HepG2 (cell line): ENCODE data around the gene HDAC3. TPM values are rescaled to one million over a fixed set of nuclear protein-coding genes. Genes with fewer than 3 reads are reported as not detected.
A peak's percentile ranks its signal among the peaks of the same experiment; 100 is the strongest.

Source experiments
- AGO2 ChIP-seq: fragments of 200-400 bp; formaldehyde crosslinking; optimal IDR thresholded peaks from 2 replicates; pipeline ENCODE3; 2017; ENCODE audit warnings: mild to moderate bottlenecking, low read depth, low read length, moderate library complexity
- DDIT3 ChIP-seq: sonication (generic); formaldehyde crosslinking; IDR thresholded peaks from 2 replicates; pipeline ENCODE4 v1.4.0; 2020; ENCODE audit warnings: mild to moderate bottlenecking, missing genetic modification reagents
- ETS1 ChIP-seq: sonication (generic); formaldehyde crosslinking; IDR thresholded peaks from 2 replicates; pipeline ENCODE4 v1.4.0; 2020; ENCODE audit warnings: missing genetic modification reagents
- KDM5B ChIP-seq: sonication (generic); formaldehyde crosslinking; IDR thresholded peaks from 2 replicates; pipeline ENCODE4 v1.4.0; 2020; ENCODE audit warnings: missing genetic modification reagents, mild to moderate bottlenecking, borderline replicate concordance
- NFYB ChIP-seq: sonication (generic); formaldehyde crosslinking; IDR thresholded peaks from 2 replicates; pipeline ENCODE4 v1.4.0; 2020; ENCODE audit warnings: missing genetic modification reagents
- ZBTB40 ChIP-seq, 2 experiments: fragments of 450-650 bp in 1 of 2; sonication (generic) in 1 of 2; formaldehyde crosslinking in 1 of 2; IDR thresholded peaks; 2 replicates each; pipeline versions ENCODE4 v1.6.1 to v1.8.0; 2016 to 2022; ENCODE audit warnings: antibody characterized with exemption in 1 of 2, mild to moderate bottlenecking in 1 of 2, missing genetic modification reagents in 1 of 2
- ZFP1 ChIP-seq: IDR thresholded peaks from 2 replicates; pipeline ENCODE4 v1.6.1; 2016
- ZKSCAN8 ChIP-seq: IDR thresholded peaks from 2 replicates; pipeline ENCODE4 v1.6.1; 2016; ENCODE audit warnings: borderline replicate concordance, missing genetic modification reagents, missing compliant biosample characterization
- ZNF296 ChIP-seq: sonication (generic); formaldehyde crosslinking; conservative IDR thresholded peaks from 2 replicates; pipeline ENCODE4 v1.5.0; 2020; ENCODE audit warnings: mild to moderate bottlenecking, missing genetic modification reagents
- ZNF772 ChIP-seq: sonication (generic); formaldehyde crosslinking; IDR thresholded peaks from 2 replicates; pipeline ENCODE4 v1.5.0; 2020; ENCODE audit warnings: mild to moderate bottlenecking, missing genetic modification reagents
- ZNF850 ChIP-seq: sonication (generic); formaldehyde crosslinking; conservative IDR thresholded peaks from 2 replicates; pipeline ENCODE4 v1.9.0; 2021; ENCODE audit warnings: mild to moderate bottlenecking, missing genetic modification reagents
- polyA plus RNA-seq, 8 experiments: library from polyadenylated mRNA; depleted of rRNA in 3 of 8; stranded (reverse) in 7 of 8; unstranded in 1 of 8; fragments of >200 nt; fragmentation: Illumina TruSeq in 4 of 8; extraction: Trizol in 4 of 8; gene quantifications; 2 replicates each; pipeline versions ENCODE4 v1.2.1 to v1.2.3, GENCODE V29; 2011 to 2016; ENCODE audit warnings: low read depth in 4 of 8, missing spikeins in 1 of 8, mixed read lengths in 1 of 8; ENCODE audit not compliant: insufficient read depth in 1 of 8
- total RNA-seq, 5 experiments: library from RNA; depleted of rRNA; stranded (reverse); fragments of >200 nt; fragmentation: Illumina TruSeq; extraction: Trizol; gene quantifications; 2 replicates each; pipeline ENCODE4 v1.2.3, GENCODE V29; 2016; ENCODE audit warnings: low read depth in 1 of 5
- TF ChIP-seq, protein P1 (sequence below): IDR thresholded peaks from 2 replicates; pipeline ENCODE4 v1.6.1; 2016; ENCODE audit warnings: control low read depth
- TF ChIP-seq, protein P2 (sequence below): sonication (generic); formaldehyde crosslinking; IDR thresholded peaks from 2 replicates; pipeline ENCODE4 v1.5.1; 2020; ENCODE audit warnings: mild to moderate bottlenecking, missing genetic modification reagents

HDAC3 gene
- total and polyA plus RNA-seq, 2 of the 13 experiments (the other 11 are each of a cell fraction or from before 2014, with no cell fraction given), result 84.0 to 94.1 TPM

DNA sequence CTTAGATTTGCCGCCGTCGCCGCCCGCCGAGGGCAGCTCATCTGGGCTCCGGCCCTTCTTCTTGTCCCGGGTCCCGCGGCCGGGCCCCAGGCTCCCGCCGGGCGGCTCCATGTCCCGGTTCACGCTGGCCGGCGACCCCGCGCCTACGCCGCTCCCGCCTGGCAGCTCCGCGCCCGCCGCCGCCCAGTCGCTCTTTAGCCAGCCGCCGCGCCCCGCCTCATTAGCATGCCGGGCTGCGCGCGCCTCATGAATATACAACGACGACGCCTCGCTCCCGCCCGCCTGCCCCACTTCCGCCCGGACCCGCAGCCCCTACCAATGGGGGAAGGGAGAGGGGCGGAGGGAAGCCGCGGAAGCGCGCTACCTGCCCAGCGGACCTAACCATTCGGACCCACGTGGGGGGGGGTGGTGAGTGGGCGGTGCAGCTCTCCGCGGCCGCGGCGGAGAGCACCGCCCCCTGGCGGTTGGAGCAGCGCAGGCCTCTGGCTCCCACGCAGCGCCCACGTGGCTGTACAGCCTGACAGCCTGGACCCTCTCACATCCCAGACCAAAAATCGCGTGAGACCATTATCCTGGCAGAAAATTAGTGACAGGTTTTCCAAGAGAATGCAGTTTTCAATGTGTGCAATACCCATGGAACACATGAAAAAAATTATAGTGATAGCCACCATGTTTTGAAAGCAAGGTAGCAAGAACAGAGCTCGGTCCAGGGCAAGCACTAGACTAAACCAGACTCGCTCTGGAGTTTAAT, 17.7 kb downstream of the HDAC3 start, which contains the start of gene DIAPH1 (continued):
- TF ChIP-seq ZKSCAN8 (CRISPR knock-in tag) (peak; percentile 36; the same call in 1 of the 2 replicates), AGO2 (peak; percentile 84), ETS1 (CRISPR knock-in tag) (no peak), ZNF296 (no peak), ZFP1 (0 out of 2 replicates have a peak, but pooled peaks have one; percentile 51), ZNF850 (no peak), DDIT3 (CRISPR knock-in tag) (no peak), ZNF772 (CRISPR knock-in tag) (peak; percentile 72; the same call in 1 of the 2 replicates), KDM5B (peak; percentile 82; the same call in 1 of the 2 replicates), ZBTB40 (IDR thresholded peaks at IDR 0.05) (no peak), ZBTB40 (CRISPR knock-in tag; IDR thresholded peaks at IDR 0.05) (peak; percentile 51; the same call in 1 of the 2 replicates), NFYB (CRISPR knock-in tag) (peak; percentile 68)
- TF ChIP-seq, protein P1, sequence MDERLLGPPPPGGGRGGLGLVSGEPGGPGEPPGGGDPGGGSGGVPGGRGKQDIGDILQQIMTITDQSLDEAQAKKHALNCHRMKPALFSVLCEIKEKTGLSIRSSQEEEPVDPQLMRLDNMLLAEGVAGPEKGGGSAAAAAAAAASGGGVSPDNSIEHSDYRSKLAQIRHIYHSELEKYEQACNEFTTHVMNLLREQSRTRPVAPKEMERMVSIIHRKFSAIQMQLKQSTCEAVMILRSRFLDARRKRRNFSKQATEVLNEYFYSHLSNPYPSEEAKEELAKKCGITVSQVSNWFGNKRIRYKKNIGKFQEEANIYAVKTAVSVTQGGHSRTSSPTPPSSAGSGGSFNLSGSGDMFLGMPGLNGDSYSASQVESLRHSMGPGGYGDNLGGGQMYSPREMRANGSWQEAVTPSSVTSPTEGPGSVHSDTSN (CRISPR knock-in tag), result no peak
- TF ChIP-seq, protein P2, sequence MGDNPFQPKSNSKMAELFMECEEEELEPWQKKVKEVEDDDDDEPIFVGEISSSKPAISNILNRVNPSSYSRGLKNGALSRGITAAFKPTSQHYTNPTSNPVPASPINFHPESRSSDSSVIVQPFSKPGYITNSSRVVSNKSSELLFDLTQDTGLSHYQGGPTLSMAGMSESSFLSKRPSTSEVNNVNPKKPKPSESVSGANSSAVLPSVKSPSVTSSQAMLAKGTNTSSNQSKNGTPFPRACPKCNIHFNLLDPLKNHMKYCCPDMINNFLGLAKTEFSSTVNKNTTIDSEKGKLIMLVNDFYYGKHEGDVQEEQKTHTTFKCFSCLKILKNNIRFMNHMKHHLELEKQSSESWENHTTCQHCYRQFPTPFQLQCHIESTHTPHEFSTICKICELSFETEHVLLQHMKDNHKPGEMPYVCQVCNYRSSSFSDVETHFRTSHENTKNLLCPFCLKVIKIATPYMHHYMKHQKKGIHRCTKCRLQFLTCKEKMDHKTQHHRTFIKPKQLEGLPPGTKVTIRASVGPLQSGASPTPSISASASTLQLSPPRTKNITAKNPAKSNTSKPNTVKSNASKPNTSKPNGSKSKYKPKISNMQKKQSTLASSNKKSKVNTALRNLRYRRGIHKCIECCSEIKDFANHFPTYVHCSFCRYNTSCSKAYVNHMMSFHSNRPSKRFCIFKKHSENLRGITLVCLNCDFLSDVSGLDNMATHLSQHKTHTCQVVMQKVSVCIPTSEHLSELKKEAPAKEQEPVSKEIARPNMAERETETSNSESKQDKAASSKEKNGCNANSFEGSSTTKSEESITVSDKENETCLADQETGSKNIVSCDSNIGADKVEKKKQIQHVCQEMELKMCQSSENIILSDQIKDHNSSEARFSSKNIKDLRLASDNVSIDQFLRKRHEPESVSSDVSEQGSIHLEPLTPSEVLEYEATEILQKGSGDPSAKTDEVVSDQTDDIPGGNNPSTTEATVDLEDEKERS (CRISPR knock-in tag), result peak; percentile 78; the same call in 1 of the 2 replicates
